NCI-H2107 treated with DMSO at 0.1 percent for 48 hours (cell line): Measurements from ENCODE around the gene UBASH3A.

Experiments
- DNase-seq: peaks from one replicate; lab custom pipeline; 2025; ENCODE audit not compliant: unreplicated experiment; lab: John Stamatoyannopoulos, UW

The UBASH3A gene

DNA sequence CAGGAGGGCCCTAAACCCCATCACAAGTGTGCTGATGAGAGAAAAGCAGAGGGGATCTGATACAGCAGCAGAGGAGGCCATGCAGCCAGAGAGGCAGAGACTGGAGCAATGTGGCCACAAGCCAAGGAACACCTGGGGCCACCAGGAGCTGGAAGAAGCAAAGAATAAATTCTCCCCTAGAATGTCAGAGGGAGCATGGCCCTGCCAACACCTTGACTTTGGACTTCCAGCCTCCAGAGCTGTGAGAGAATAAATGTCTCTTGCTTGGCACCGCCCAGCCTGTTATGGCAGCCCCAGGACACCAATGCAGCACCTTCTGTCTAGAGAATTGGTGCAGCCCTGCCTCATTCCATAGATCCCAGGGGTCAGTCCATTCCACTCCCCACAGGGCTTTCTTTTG is 25.3 kb downstream of the UBASH3A start:
- no peak for DNase-seq

- no peak for DNase-seq
Measured at GRCh38 chr21:42429856-42430255, 26.2 kb downstream of the UBASH3A start.

GRCh38 chr21:42430521-42430920 is 26.8 kb downstream of the UBASH3A start:
- no peak for DNase-seq

GRCh38 chr21:42431196-42431595 is 27.5 kb downstream of the UBASH3A start:
- no peak for DNase-seq

- no peak for DNase-seq
Measured at GRCh38 chr21:42432695-42433094, 29.0 kb downstream of the UBASH3A start.

DNA sequence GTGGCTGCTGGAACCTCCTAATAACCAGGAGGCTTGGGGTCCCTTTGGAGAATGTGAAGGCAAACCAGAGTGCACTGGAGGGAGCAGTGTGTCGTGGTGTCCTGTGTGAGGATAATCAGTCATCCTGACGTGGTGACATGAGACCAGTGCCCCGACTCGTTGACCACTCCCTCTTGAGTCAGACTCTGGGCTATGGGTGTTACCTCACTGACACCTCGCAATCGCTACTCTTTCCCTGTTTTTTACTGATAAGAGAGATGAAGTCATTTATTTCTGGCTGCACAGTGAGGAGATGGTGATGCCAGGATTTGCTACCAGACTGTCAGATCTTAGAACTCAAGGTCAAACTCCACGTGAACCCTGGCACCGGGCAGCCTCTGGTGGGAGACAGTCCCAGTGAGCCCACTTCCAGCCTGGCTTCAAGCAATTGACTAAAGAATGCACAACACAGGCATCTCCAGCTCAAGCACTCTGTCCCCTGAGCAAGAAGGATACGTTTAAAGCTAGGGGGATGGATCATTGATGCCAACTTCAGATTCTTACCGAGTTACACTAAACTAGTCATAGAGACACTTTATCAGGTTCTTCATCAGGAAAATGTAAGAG is 30.3 kb downstream of the UBASH3A start:
- DNase-seq = no peak

DNA sequence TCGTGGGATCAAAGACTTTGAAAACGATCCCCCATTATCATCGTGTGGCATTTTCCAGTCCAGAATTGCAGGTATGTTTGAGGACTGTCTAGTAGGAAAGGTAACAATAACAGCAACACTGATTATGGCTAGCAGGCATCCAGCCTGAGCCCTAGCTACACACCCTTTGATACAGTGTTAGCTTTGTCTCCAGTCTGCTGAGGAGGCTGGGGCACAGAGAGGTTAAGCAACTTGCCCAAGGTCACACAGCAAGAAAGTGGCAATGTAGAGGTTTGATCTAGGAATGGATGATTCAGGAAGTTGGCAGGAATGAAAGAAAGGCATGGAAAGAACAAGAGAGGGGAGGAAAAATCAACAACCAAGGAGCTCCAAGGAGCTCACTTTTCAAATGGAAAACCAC is 31.2 kb downstream of the UBASH3A start:
- DNase-seq = no peak

GRCh38 chr21:42435401-42435800 is 31.7 kb downstream of the UBASH3A start:
- DNase-seq = no peak

GRCh38 chr21:42435833-42436232 is 32.1 kb downstream of the UBASH3A start:
- DNase-seq = no peak

DNA sequence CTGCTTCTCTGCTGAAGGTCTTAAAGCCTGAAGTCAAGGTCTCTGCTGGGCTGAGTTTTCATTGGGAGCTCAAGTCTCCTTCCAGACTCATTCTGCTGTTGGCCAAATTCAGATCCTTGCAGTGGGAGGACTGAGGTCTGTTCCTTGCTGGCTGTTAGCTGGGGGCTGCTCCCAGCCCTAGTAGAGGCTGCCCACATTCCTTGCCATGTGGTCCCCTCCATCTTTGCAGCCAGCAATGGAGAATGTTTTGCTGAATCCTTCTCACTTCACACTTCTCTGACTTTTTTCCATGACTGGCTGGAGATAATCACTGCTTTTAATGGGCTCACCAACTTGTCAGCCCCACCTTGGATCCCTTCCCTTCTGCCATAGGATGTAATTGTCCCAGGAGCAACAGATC is 33.2 kb downstream of the UBASH3A start:
- no peak for DNase-seq

GRCh38 chr21:42437786-42438185 is 34.1 kb downstream of the UBASH3A start:
- no peak for DNase-seq

GRCh38 chr21:42438316-42439205 is 34.9 kb downstream of the UBASH3A start:
- no peak for DNase-seq

DNA sequence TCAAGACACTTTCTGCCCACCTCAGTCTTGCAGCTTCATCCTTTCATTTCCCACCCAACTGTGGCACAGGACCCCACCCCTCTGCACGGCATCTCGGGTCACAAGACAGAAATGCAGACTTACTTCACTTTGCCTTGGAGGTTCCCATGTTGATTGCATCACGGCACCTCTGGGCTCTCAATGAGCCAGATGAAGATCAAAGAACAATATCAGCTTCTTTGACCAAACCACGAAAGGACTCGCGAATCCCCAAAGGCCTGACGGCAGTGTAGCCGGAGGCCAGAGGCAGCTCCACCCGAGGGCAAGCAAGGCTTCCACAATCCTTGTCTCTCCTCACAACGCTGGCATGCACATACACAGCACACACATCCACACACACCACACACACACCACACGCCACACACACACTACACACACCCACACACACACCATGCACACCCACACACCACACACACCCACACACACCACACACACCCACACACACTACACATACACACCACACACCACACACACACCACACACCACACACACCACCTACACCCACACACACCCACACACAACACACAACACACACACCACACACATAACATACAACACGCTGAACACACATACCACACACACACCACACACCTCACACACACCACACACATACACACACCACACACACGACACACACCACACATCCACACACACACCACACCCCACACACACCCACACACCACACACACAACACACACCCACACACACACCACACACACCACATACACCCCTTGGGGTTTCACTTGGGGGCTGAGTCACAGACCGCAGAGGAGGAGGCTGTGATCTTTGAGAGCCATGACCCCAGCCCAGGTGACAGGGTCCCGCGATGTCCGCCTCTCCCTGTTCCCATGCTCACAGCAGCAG is 35.8 kb downstream of the UBASH3A start:
- DNase-seq = no peak

DNA sequence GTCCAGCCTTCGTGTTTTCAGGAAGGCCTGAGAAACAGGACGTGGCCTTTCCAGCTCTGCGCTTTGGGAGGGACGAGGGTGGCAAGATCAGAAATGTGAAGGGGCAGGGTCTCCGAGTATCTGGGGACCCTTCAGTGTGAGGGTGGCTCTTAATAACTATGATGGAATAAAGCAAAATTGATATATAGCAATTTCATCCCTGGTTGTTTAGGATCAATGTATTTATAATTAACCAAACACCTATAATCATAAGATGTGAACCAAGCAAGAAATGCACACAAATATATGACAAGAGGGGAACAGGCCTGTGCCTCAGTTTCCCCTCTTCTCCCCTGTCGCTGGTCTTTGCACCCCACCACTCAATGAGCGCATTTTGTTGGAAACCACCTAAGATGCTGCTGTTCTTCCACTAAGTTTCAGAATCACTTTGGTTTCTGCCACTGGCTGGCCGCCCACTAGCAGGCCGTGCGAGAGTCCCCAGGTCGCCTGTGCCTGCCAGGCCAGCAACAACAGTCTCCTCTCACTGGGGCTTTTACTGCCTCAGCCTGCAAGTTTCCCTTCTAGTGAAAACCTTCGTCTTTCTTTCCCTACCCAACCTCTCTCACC is 36.6 kb downstream of the UBASH3A start:
- no peak for DNase-seq

GRCh38 chr21:42441963-42442362 is 38.3 kb downstream of the UBASH3A start:
- no peak for DNase-seq

DNA sequence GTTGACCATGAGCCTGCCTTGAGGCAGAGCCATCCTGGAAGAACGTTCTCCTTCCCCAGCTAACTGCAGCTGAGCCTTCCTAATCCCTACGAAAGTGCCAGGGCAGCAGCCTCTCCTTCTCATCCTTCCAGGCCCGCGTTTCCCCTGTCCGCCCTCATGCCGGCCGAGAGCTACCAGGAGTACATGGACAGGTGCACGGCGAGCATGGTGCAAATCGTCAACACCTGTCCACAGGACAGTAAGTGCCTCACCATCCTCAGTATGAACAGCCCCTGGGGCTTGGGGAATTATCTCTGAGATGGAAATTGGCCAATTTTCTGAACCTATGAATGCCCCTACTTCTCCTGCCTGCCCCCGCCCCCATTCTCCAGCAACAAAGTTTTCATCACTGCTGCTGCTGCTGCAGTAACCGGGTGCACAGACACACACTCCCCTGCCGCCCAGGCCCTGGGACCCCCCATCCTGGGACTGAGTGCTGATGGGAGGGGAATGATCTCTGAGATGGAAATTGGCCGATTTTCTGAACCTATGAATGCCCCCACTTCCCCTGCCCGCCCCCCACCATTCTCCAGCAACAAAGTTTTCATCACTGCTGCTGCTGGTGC is 39.6 kb downstream of the UBASH3A start:
- DNase-seq = no peak

- no peak for DNase-seq
Measured at GRCh38 chr21:42443876-42444744, 40.4 kb downstream of the UBASH3A start.

GRCh38 chr21:42444745-42445059 is 41.0 kb downstream of the UBASH3A start:
- no peak for DNase-seq

- no peak for DNase-seq
Measured at GRCh38 chr21:42445311-42445710, 41.6 kb downstream of the UBASH3A start.

- DNase-seq = no peak
Measured at GRCh38 chr21:42446531-42446930, 42.8 kb downstream of the UBASH3A start.
